PFSK-1 (cell line): ENCODE results near the gene TMEM40.

Source experiments
- FOXP2 ChIP-seq: optimal IDR thresholded peaks from 2 replicates; pipeline ENCODE3; 2011; ENCODE audit warnings: borderline replicate concordance, control low read depth, inconsistent platforms; ENCODE audit not compliant: insufficient read depth; ENCODE audit errors: extremely low read length, extremely low read depth
- POLR2AphosphoS5 ChIP-seq: IDR thresholded peaks from 2 replicates; pipeline ENCODE4 v1.6.1; 2012; ENCODE audit warnings: low read depth, mild to moderate bottlenecking, control low read depth, low read length, moderate library complexity
- SIN3A ChIP-seq: IDR thresholded peaks from 2 replicates; pipeline ENCODE4 v1.6.1; 2012; ENCODE audit warnings: mild to moderate bottlenecking, low read length, moderate library complexity, borderline replicate concordance; ENCODE audit not compliant: insufficient read depth
- TAF1 ChIP-seq: IDR thresholded peaks from 2 replicates; pipeline ENCODE4 v1.6.1; 2012; ENCODE audit warnings: low read length, control low read depth, borderline replicate concordance; ENCODE audit not compliant: insufficient read depth
- TF ChIP-seq, protein P1 (sequence below), 2 experiments: IDR thresholded peaks; 2 replicates each; pipeline versions ENCODE4 v1.6.1 to v1.8.0; 2011 to 2012; ENCODE audit warnings: low read depth in 2 of 2, low read length in 2 of 2, control low read depth in 1 of 2, inconsistent platforms in 1 of 2, mild to moderate bottlenecking in 1 of 2, moderate library complexity in 1 of 2; ENCODE audit not compliant: insufficient read depth in 1 of 2

Gene TMEM40

DNA sequence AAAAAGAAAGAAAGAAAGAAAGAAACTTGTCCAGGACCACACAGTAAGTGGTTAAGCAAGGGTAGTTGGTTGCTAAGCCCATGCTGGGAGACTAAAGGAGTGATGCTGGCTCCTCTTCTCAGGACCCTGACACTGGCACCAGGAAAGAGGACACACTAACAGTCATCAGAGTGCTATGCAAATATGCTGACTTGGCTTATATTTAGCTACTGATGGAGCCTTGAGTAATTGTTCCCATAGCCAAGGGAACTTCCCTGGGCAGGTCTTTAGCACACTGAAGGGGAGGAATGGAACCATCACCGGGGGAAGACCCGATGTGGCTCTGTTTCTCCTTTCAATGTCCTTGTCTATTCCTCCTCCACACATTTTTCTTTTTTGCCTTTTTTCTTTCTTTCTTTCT lies 6.2 kb downstream of the TMEM40 start:
- TF ChIP-seq POLR2AphosphoS5 (no peak), SIN3A (no peak), TAF1 (no peak), FOXP2 (no peak)
- TF ChIP-seq, protein P1, sequence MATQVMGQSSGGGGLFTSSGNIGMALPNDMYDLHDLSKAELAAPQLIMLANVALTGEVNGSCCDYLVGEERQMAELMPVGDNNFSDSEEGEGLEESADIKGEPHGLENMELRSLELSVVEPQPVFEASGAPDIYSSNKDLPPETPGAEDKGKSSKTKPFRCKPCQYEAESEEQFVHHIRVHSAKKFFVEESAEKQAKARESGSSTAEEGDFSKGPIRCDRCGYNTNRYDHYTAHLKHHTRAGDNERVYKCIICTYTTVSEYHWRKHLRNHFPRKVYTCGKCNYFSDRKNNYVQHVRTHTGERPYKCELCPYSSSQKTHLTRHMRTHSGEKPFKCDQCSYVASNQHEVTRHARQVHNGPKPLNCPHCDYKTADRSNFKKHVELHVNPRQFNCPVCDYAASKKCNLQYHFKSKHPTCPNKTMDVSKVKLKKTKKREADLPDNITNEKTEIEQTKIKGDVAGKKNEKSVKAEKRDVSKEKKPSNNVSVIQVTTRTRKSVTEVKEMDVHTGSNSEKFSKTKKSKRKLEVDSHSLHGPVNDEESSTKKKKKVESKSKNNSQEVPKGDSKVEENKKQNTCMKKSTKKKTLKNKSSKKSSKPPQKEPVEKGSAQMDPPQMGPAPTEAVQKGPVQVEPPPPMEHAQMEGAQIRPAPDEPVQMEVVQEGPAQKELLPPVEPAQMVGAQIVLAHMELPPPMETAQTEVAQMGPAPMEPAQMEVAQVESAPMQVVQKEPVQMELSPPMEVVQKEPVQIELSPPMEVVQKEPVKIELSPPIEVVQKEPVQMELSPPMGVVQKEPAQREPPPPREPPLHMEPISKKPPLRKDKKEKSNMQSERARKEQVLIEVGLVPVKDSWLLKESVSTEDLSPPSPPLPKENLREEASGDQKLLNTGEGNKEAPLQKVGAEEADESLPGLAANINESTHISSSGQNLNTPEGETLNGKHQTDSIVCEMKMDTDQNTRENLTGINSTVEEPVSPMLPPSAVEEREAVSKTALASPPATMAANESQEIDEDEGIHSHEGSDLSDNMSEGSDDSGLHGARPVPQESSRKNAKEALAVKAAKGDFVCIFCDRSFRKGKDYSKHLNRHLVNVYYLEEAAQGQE (IDR thresholded peaks at IDR 0.05; ENCODE audit: insufficient read depth in 1 of 2, low read depth in 2 of 2, low read length in 2 of 2), result no peak

DNA sequence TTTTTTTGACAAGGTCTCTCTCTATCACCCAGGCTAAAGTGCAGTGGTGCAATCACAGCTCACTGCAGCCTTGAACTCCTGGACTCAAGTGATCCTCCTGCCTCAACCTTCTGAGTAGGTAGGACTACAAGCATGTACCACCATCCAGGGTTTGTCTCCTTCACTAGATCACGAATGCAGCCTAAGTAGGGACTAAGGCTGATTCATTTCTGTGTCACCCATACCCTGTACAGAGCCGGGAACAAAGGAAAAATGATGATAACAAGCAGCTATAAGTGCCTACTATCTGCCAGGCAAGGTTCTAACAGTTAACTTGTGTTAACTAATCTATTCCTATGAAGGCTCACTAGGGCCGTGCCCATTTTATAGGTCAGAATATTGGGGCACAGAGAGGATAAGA lies 7.0 kb downstream of the TMEM40 start:
- TF ChIP-seq POLR2AphosphoS5 (no peak), TAF1 (no peak)

DNA sequence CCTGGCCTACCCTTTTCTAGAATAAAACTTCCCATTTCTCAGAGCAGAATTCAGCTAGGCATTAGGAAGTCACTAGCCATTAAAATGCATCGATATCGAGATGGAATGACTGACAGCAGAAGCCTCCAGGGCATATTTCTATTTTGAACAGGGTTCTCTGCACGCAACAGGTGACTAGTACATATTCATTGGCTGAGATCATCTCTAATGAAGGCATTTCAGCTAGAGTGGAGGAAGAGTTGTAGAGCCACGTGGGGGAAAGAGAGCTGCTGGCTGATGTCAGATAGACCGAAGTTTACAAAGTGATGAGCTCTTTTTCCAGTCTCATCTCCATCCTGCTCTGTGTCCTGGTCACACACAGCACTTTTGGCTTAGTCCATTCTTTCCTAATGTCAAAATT lies 7.5 kb downstream of the TMEM40 start:
- no peak for TF ChIP-seq POLR2AphosphoS5
- TF ChIP-seq SIN3A, result no peak
- TF ChIP-seq TAF1, result no peak
- TF ChIP-seq, protein P1 (IDR thresholded peaks at IDR 0.05; ENCODE audit: insufficient read depth in 1 of 2, low read depth in 2 of 2, low read length in 2 of 2), result no peak
- TF ChIP-seq FOXP2, result no peak

DNA sequence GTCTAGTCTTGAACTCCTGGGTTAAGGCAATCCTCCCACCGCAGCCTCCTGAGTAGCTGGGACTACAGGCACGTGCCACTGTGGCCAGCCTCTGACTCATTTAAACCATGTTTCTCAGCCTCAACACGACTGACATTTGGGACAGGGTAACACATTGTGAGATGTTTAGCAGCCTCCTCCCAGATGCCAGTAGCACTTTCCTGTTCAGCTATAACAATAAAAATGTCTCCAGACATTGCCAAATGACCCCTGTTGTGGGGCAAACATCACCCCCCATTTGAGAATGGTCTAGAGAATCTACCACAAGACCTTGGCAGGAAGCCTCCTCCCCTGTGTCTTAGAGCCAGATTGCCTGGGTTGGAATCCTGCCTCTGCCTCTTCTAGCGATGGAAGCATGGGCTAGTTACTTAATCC lies 8.4 kb downstream of the TMEM40 start:
- TF ChIP-seq POLR2AphosphoS5, result no peak
- TF ChIP-seq TAF1, result no peak
- TF ChIP-seq FOXP2, result no peak
- TF ChIP-seq, protein P1 (IDR thresholded peaks at IDR 0.05; ENCODE audit: insufficient read depth in 1 of 2, low read depth in 2 of 2, low read length in 2 of 2), result no peak
- no peak for TF ChIP-seq SIN3A

DNA sequence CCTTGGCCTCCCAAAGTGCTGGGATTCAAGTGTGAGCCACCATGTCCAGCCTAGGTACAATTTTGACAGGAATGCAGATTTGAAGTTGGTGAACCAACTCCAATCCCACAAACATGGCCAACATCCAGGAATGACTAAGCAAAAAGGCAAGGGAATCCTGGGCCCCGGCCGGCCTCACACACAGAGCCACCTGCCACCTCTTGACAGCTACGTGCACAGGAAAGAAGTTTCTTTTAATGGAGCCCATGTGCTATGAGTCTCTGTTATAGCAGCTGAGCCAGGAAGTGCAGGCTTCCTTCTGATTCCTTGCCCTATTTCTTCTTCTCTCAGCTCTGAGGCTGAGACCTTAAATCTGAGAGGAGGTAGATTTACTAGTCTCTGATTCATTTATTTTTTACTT lies 8.8 kb downstream of the TMEM40 start:
- TF ChIP-seq, protein P1 (IDR thresholded peaks at IDR 0.05; ENCODE audit: insufficient read depth in 1 of 2, low read depth in 2 of 2, low read length in 2 of 2), result no peak
- no peak for TF ChIP-seq FOXP2
- no peak for TF ChIP-seq POLR2AphosphoS5
